ENCODE data around the gene NFIA. TPM values are rescaled to one million over a fixed set of nuclear protein-coding genes. Genes with fewer than 3 reads are reported as not detected.

The NFIA gene
- total and polyA plus RNA-seq, 8 donors: 9.6 to 108 (median 37.2) TPM

DNA sequence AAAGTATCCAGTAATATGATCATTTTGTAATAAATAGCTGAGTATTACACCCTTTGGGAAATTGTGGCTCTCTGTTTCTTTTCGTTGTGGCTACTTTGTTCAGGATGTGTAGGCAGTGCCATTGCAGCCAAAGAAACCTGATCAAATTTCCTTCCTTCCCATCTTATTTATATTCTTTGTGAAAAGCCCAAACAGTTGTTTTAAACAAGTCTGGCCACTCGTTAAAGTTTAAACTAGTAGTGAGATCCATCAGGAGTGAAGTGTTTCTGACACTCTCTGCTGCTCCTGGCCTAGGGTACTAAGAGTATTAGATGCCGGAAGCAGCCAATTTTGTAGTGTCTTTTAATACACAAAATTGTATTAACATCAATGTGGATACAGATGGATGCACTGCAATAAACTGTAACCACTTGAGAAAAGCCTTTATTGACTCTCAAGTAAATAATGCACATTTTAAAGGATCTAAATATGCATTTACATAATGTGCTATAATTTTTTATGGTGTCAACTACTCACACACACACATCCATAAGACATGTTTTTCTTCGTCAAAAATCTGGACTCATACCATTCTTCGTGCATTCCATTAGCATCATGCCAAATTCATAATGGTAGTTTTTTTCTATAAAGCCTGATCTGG is 317.9 kb downstream of the NFIA start:
- H3K4me3 ChIP-seq: no peak overlapping the region
- H3K9me3 ChIP-seq: no peaks in the 10 kb centered on the region
- WGBS, 5 donors: 53 to 69% (median 63%) methylated on average over 5 of the region's 5 CpGs

GRCh38 chr1:61400997-61401396 is 318.6 kb downstream of the NFIA start:
- Histone ChIP-seq H3K4me1 (peaks cover 0 to 63% (median 23%) of the 10 kb centered on the region in 4 donors), H3K36me3 (peaks cover 0 to 6% (median 0%) of the 10 kb centered on the region in 4 donors), H3K9me3 (no peaks in the 10 kb centered on the region), H3K27me3 (no peaks in the 10 kb centered on the region), H3K4me3 (no peak overlapping the region), H3K27ac (no peak overlapping the region)
- intact Hi-C loops (cut with DNase I; ENCODE audit: low total_unique reads): no loop called here
- WGBS, 5 donors: 92 to 96% (median 93%) methylated on average over 3 of the region's 3 CpGs
- TF ChIP-seq POLR2AphosphoS5 (IDR thresholded peaks at IDR 0.05): no peak
- DNase-seq: no peak

More for the DNA sequence above, 317.9 kb downstream of the NFIA start:
- H3K4me1 ChIP-seq: peaks cover 0 to 61% (median 23%) of the 10 kb centered on the region in 4 donors
- peak overlapping the region in 1 of 5 donors; percentile 44 for H3K27ac ChIP-seq
- H3K36me3 ChIP-seq: peaks cover 0 to 3% (median 0%) of the 10 kb centered on the region in 4 donors
- DNase-seq: no peak
- intact Hi-C loops (cut with DNase I; ENCODE audit: low total_unique reads): no loop called here
- H3K27me3 ChIP-seq: no peaks in the 10 kb centered on the region
- no peak for TF ChIP-seq POLR2AphosphoS5 (IDR thresholded peaks at IDR 0.05)
- TF ChIP-seq, protein P1, sequence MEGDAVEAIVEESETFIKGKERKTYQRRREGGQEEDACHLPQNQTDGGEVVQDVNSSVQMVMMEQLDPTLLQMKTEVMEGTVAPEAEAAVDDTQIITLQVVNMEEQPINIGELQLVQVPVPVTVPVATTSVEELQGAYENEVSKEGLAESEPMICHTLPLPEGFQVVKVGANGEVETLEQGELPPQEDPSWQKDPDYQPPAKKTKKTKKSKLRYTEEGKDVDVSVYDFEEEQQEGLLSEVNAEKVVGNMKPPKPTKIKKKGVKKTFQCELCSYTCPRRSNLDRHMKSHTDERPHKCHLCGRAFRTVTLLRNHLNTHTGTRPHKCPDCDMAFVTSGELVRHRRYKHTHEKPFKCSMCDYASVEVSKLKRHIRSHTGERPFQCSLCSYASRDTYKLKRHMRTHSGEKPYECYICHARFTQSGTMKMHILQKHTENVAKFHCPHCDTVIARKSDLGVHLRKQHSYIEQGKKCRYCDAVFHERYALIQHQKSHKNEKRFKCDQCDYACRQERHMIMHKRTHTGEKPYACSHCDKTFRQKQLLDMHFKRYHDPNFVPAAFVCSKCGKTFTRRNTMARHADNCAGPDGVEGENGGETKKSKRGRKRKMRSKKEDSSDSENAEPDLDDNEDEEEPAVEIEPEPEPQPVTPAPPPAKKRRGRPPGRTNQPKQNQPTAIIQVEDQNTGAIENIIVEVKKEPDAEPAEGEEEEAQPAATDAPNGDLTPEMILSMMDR (IDR thresholded peaks at IDR 0.05): no peak

DNA sequence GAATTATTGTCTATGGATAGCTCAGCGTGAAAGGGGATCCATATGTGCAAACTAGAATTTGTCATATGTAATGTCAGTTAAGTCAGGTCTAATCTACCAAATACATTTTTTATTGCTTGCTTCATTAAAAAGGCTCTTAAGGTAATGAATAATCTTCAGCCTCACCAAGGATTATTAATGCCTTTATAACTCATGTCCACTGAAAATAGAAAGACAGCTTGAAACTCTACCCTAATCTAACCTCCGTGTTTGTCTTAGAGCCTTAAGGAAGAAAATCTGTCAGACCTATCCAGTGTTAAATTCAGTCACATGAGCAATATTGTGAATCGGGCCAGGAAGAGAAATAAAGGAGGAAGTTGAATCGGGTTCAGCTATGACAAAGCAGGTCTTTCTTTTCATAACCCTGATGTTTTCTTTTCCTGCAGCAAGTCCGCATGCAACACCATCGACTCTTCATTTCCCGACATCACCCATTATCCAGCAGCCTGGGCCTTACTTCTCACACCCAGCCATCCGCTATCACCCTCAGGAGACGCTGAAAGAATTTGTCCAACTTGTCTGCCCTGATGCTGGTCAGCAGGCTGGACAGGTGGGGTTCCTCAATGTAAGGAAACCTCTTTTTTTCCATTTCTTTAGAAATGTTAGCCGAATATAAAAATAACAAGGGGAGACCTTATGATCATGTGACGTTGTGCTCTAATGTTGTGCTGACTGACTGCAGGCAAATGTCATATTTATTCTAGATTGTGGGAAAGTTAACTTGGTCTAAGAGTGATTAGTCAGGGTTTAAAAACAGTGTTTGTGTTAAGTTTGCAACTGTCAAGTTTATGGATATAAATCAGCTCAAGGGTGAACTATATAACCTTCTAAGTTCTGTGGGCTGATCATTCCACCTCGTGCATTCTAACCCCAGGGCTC is 321.6 kb downstream of the NFIA start:
- Histone ChIP-seq H3K27me3 (no peaks in the 10 kb centered on the region), H3K27ac (peak overlapping the region; percentile 38 to 66 (median 63)), H3K4me3 (no peak overlapping the region), H3K9me3 (no peaks in the 10 kb centered on the region), H3K36me3 (peaks cover 19 to 34% (median 27%) of the 10 kb centered on the region in 4 donors), H3K4me1 (peaks cover 0 to 47% (median 15%) of the 10 kb centered on the region in 4 donors)
- no peak for TF ChIP-seq EP300 (IDR thresholded peaks at IDR 0.05)
- TF ChIP-seq POLR2AphosphoS5 (IDR thresholded peaks at IDR 0.05): peak in 1 of 3 donors; percentile 20
- peak in 1 of 2 donors; percentile 69 for DNase-seq
- intact Hi-C loops (cut with DNase I; ENCODE audit: low total_unique reads): no loop called here
- 22 to 32% (median 24%) methylated on average over 12 of the region's 12 CpGs for WGBS, 5 donors

- intact Hi-C loops (cut with DNase I; ENCODE audit: low total_unique reads): no loop called here
- DNase-seq: no peak
- Histone ChIP-seq H3K4me3 (no peak overlapping the region), H3K9me3 (no peaks in the 10 kb centered on the region), H3K4me1 (peaks cover 0 to 38% (median 14%) of the 10 kb centered on the region in 4 donors), H3K27me3 (no peaks in the 10 kb centered on the region), H3K27ac (peak overlapping the region in 2 of 5 donors; percentile 63 to 66), H3K36me3 (peaks cover 19 to 43% (median 33%) of the 10 kb centered on the region in 4 donors)
- no peak for TF ChIP-seq POLR2A (IDR thresholded peaks at IDR 0.05)
- TF ChIP-seq, protein P1 (IDR thresholded peaks at IDR 0.05): no peak
- TF ChIP-seq POLR2AphosphoS5 (IDR thresholded peaks at IDR 0.05): no peak
- no peak for TF ChIP-seq EP300 (IDR thresholded peaks at IDR 0.05)
- 42 to 89% (median 75%) methylated on average over 4 of the region's 4 CpGs for WGBS, 5 donors
Measured at GRCh38 chr1:61404597-61405376, 322.4 kb downstream of the NFIA start.

- WGBS, 5 donors: 96 to 99% (median 99%) methylated on average over 9 to 10 of the region's 10 CpGs
- TF ChIP-seq POLR2A (IDR thresholded peaks at IDR 0.05): no peak
- TF ChIP-seq, protein P1 (IDR thresholded peaks at IDR 0.05): no peak
- TF ChIP-seq POLR2AphosphoS5 (IDR thresholded peaks at IDR 0.05): no peak
- no peak for TF ChIP-seq EP300 (IDR thresholded peaks at IDR 0.05)
- intact Hi-C loops (cut with DNase I; ENCODE audit: low total_unique reads): no loop called here
- Histone ChIP-seq H3K9me3 (no peaks in the 10 kb centered on the region), H3K4me1 (peaks cover 0 to 32% (median 11%) of the 10 kb centered on the region in 4 donors), H3K36me3 (peaks cover 19 to 60% (median 48%) of the 10 kb centered on the region in 4 donors), H3K27me3 (no peaks in the 10 kb centered on the region), H3K27ac (no peak overlapping the region), H3K4me3 (no peak overlapping the region)
- no peak for DNase-seq
Measured at GRCh38 chr1:61406467-61406866, 324.1 kb downstream of the NFIA start.
